B cell (primary cell): ENCODE measurements around the gene NDUFA12.

ENCODE experiments used
- CTCF ChIP-seq: fragments of 200-600 bp; IDR thresholded peaks from one replicate; pipeline ENCODE4 v1.8.0; 2022; ENCODE audit warnings: antibody characterized with exemption, mild to moderate bottlenecking
- EZH2 ChIP-seq: IDR thresholded peaks from 2 replicates; pipeline ENCODE4 v1.6.1; 2012; ENCODE audit warnings: borderline replicate concordance, low read depth, mild to moderate bottlenecking, moderate library complexity, low read length; ENCODE audit not compliant: insufficient read depth, poor library complexity, severe bottlenecking

GRCh38 chr12:94938583-94938982, 64.9 kb downstream of the NDUFA12 start:
- TF ChIP-seq CTCF (no peak), EZH2 (no peak)
